H1 (cell line): ENCODE results near the gene SPECC1. TPM values are rescaled to one million over a fixed set of nuclear protein-coding genes. Genes with fewer than 3 reads are reported as not detected.

Experiments used
- BRCA1 ChIP-seq: IDR thresholded peaks from 2 replicates; pipeline ENCODE4 v1.6.1; 2012; ENCODE audit warnings: low read depth, low read length, improper control_type of control experiment
- CBX5 ChIP-seq: fragments of 300-800, 300-1000 bp; sonication (generic); IDR thresholded peaks from 2 replicates; pipeline ENCODE4 v1.7.1; 2016; ENCODE audit warnings: antibody characterized with exemption, low read length, low read depth
- FOSL1 ChIP-seq: IDR thresholded peaks from 2 replicates; pipeline ENCODE4 v1.6.1; 2011; ENCODE audit warnings: mild to moderate bottlenecking, low read depth, low read length, moderate library complexity; ENCODE audit not compliant: insufficient read depth
- HDAC2 ChIP-seq, 2 experiments: fragments of 300-600 bp in 1 of 2; sonication (generic) in 1 of 2; IDR thresholded peaks; 2 replicates each; pipeline ENCODE4 v1.6.1; 2011 to 2012; ENCODE audit warnings: low read depth in 2 of 2, low read length in 2 of 2, mild to moderate bottlenecking in 2 of 2, moderate library complexity in 2 of 2, borderline replicate concordance in 1 of 2, inconsistent platforms in 1 of 2
- POLR2A ChIP-seq, 2 experiments: IDR thresholded peaks; 1 replicate in 1 of 2; 2 replicates in 1 of 2; pipeline ENCODE4 v1.6.1; 2011; ENCODE audit warnings: low read depth in 2 of 2, low read length in 2 of 2, mild to moderate bottlenecking in 2 of 2; ENCODE audit errors: control extremely low read depth in 1 of 2
- SIN3A ChIP-seq, 2 experiments: IDR thresholded peaks in 1 of 2; conservative IDR thresholded peaks in 1 of 2; 2 replicates each; pipeline ENCODE4 v1.6.1; 2011 to 2012; ENCODE audit warnings: low read length in 2 of 2, improper control_type of control experiment in 1 of 2, low read depth in 1 of 2, mild to moderate bottlenecking in 1 of 2
- polyA plus RNA-seq, 7 experiments: library from polyadenylated mRNA; depleted of rRNA in 3 of 7; stranded (reverse) in 5 of 7; unstranded in 2 of 7; fragments of >200 nt in 5 of 7; fragments of 200-250 nt in 2 of 7; gene quantifications; 1 replicate in 5 of 7; 2 replicates in 1 of 7; 4 replicates in 1 of 7; pipeline versions ENCODE4 v1.2.1 to v1.2.3, GENCODE V29; 2011 to 2013; ENCODE audit warnings: missing spikeins in 2 of 7, mixed read lengths in 2 of 7
- total RNA-seq: library from RNA; stranded (reverse); fragmentation: NEBNext Ultra II Directional; extraction: Animal tissue kit (Norgen Biotek cat#: 25700); gene quantifications from 2 replicates; pipeline ENCODE4 v1.2.1, GENCODE V29; 2021

SPECC1 gene
- total and polyA plus RNA-seq, 2 of the 8 experiments (the other 6 are each of a cell fraction or from before 2014, with no cell fraction given) = 35.8 to 87.9 TPM

GRCh38 chr17:20278805-20279204, 269.6 kb downstream of the SPECC1 start (continued):
- TF ChIP-seq BRCA1 (no peak), HDAC2 (IDR thresholded peaks at IDR 0.05; ENCODE audit: borderline replicate concordance in 1 of 2, low read depth in 2 of 2, low read length in 2 of 2) (no peak), POLR2A (IDR thresholded peaks at IDR 0.05; ENCODE audit: control extremely low read depth in 1 of 2, low read depth in 2 of 2, low read length in 2 of 2) (no peak), CBX5 (no peak), SIN3A (conservative IDR thresholded peaks at IDR 0.05 in 1 of 2, IDR thresholded peaks at IDR 0.05 in 1 of 2; ENCODE audit: low read depth in 1 of 2, low read length in 2 of 2) (no peak), FOSL1 (no peak)
